Hematopoietic multipotent progenitor cell treated with erythropoietin and hydrocortisone succinate and interleukin-3 and kit ligand, for 8 days (in vitro differentiated cells): ENCODE measurements around the gene NBPF6.
"Not testable (repeated sequence)": the region's sequence is repeated elsewhere in the genome, so short reads cannot be mapped to it uniquely, and the experiment has no call there.

Experiments
- DNase-seq: peaks from one replicate; pipeline ENCODE4 v3.0.0-alpha.2; 2015

Gene NBPF6

GRCh38 chr1:108502138-108502537, 52.0 kb downstream of the NBPF6 start:
- no peak for DNase-seq

- DNase-seq: no peak
Measured at GRCh38 chr1:108502624-108503023, 52.5 kb downstream of the NBPF6 start.

- no peak for DNase-seq
Measured at GRCh38 chr1:108503062-108503733, 53.1 kb downstream of the NBPF6 start.

GRCh38 chr1:108504447-108504846, 54.3 kb downstream of the NBPF6 start:
- no peak for DNase-seq

GRCh38 chr1:108505763-108506070, 55.6 kb downstream of the NBPF6 start:
- no peak for DNase-seq

GRCh38 chr1:108511764-108512163, 61.6 kb downstream of the NBPF6 start:
- DNase-seq: no peak

GRCh38 chr1:108512239-108513043, 62.3 kb downstream of the NBPF6 start:
- DNase-seq: peak; percentile 79

- DNase-seq: no peak
Measured at GRCh38 chr1:108513044-108513415, 62.9 kb downstream of the NBPF6 start.

GRCh38 chr1:108513914-108514313, 63.8 kb downstream of the NBPF6 start:
- DNase-seq: not testable (repeated sequence)

- not testable (repeated sequence) for DNase-seq
Measured at GRCh38 chr1:108517301-108517897, 67.3 kb downstream of the NBPF6 start.
